Muscle of back (tissue), 11 donors: ENCODE results near the gene LIPE. TPM values are rescaled to one million over a fixed set of nuclear protein-coding genes. Genes with fewer than 3 reads are reported as not detected.

Experiments used
- DNase-seq, 3 donors: peaks; one replicate each; pipeline versions ENCODE4 v3.0.0 to v3.0.0-alpha.2; 2013
- polyA plus RNA-seq, 10 donors: library from polyadenylated mRNA; unstranded; fragments of 120-200 nt; gene quantifications; one replicate each; pipeline ENCODE4 v1.2.1, GENCODE V29; 2013; ENCODE audit not compliant: insufficient read length in 10 of 10

Gene LIPE
- polyA plus RNA-seq, 10 donors, result 5.4 to 12.1 (median 7.6) TPM

GRCh38 chr19:42388851-42389489 is 38.2 kb downstream of the LIPE start:
- DNase-seq, result no peak

DNA sequence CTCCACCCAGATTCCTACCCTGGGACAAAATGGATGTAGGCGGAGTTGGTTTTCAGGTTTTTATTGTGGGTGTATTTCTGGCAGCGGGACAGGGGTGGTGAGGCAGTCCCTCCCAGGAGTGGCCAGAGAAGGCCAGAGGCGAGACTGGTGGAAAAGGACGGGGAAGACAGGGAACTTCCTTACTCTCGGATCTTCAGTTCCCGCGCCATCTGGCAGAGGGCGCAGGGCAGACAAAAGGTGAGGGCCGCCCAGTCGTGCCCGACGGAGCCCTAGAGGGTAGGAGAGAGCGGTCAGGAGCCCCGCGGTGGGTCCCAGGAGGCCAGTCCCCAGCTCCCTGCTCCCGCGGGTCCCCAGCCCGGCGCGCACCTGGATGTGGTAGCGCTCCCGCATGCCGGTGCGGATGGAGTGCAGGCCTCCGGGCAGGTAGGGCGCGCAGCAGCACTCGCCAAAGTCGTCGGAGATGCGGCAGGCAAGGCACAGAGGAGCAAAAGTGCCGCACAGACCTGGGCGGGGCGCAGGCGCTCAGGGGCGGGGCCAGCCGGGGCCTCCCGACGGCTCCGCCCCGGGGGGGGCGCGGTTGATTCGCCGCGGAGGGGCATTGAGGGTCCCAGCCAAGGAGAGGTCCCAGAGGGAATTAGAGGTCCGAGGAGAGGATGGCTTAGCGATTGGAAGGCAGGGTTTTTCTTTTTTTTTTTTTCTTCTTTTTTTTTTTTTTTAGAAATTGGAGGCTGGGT is 40.0 kb downstream of the LIPE start:
- peak; percentile 20 to 67 (median 53) for DNase-seq

DNA sequence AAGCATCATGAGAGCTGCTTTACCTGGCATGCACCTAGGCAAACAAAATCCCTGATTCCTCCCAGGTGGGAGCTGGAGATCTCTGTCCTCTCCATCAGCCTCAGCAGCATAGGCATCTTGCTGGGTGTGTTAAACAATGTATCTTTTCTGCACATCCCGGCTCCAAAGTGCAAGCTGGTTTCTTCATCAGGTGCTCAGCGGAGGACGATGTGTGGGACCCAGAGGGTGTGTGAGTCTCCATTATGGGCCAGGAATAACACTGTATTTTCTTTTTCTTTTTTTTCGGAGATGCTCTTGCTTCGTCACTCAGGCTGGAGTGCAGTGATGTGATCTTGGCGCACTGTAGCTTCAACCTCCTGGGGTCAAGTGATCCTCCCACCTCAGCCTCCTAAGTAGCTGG is 47.0 kb downstream of the LIPE start:
- DNase-seq, result no peak

GRCh38 chr19:42378225-42379215 is 48.7 kb downstream of the LIPE start:
- no peak for DNase-seq

DNA sequence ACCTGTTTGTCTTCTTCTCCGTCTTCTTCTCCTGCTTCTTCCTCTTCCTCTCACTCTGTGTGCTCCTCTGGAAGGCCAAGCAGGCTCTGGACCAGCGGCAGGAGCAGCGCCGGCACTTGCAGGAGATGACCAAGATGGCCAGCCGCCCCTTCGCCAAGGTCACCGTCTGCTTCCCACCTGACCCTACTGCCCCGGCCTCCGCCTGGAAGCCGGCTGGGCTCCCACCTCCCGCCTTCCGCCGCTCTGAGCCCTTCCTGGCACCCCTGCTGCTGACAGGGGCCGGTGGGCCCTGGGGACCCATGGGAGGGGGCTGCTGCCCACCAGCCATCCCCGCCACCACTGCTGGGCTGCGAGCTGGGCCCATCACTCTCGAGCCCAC is 51.0 kb downstream of the LIPE start:
- DNase-seq, result no peak

DNA sequence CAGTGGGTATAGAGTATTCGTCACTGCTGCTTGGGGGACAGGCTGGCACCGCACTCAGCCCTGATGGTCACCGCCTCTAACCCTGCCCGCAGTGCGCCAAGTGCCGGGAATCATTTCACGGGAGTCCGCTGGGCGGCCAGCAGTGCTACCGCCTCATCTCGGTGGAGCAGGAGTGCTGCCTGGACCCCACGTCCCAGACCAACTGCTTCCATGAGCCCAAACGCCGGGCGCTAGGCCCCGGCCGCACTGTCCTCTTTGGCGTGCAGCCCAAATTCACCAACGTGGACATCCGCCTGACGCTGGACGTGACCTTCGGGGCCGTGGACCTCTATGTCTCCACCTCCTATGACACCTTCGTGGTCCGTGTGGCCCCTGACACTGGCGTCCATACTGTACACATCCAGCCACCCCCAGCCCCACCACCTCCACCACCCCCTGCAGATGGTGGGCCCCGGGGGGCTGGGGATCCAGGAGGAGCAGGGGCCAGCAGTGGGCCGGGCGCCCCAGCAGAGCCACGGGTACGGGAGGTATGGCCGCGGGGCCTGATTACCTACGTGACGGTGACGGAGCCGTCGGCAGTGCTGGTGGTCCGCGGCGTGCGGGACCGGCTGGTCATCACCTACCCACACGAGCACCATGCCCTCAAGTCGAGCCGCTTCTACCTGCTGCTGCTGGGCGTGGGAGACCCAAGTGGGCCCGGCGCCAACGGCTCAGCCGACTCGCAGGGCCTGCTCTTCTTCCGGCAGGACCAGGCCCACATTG is 51.6 kb downstream of the LIPE start:
- no peak for DNase-seq

DNA sequence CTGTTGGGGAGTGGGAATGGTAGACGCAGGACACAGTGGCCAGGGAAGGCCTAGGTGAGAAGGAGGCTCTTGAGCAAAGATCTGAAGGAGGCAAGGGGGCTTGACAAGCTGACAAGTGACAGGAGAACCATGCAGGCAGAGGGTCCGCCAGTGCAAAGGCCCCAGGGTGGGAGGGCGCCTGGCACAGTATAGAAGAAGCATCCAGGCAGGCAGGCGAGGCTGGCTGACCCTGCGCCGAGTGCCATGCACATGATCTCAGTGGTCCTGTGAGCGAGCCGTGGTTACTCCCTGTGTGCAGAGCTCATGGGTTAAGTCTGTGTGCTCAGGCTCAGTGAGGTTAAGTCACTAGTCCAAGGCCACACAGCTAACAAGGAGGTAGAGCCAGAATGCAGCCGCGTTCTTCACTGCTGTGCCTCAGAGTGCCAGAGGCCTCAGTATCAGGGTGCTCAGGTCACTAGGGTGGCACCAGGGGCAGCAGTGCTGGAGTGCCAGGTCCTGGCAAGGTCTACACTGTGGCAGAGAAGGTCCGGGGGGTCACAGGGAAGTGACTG is 52.3 kb downstream of the LIPE start:
- DNase-seq, result no peak

DNA sequence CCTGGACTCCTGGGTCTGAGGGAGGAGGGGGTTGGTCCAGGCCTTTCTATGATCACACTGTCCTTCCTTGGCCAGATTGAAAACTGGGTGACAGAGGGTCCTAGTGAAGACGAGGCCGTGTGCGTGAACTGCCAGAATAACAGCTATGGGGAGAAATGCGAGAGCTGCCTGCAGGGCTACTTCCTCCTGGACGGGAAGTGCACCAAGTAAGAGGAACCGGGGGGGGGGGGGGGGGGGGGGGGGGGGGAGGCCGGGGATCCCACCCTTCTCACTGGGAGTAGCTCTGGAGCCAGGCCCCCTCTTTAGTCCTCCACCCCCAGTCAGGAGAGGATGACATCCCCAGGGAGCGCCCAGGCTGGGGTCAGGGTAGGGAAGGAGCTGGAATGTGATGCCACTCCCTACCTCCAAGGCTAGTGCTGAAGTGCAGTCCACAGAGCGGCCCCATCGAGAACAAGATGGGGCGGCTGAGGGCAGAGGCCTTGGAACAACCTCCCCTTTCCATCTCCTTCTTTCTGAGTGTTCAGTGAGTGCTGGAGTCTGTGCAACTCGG is 56.5 kb downstream of the LIPE start:
- DNase-seq, result peak in 2 of 3 donors; percentile 30 to 87

DNA sequence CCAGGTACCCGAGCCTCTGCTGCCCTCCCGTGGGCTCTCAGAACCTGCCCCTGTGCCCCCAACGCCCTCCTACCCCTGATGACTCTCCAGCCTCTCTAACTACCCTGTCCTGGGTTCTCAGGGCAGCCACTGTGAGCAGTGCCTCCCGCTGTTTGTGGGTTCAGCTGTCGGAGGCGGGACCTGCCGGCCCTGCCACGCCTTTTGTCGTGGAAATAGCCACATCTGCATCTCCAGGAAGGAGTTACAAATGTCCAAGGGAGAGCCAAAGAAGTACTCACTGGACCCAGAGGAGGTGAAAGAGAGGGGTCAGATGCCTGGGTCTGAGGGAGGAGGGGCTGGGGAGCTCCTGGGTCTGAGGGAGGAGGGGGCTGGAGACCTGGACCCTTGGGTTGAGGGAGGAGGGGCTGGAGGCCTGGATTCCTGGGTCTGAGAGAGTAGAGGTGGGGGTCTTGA is 57.1 kb downstream of the LIPE start:
- DNase-seq, result no peak

GRCh38 chr19:42369433-42370067 is 57.6 kb downstream of the LIPE start:
- DNase-seq, result no peak

GRCh38 chr19:42368765-42369164 is 58.4 kb downstream of the LIPE start:
- DNase-seq, result no peak

DNA sequence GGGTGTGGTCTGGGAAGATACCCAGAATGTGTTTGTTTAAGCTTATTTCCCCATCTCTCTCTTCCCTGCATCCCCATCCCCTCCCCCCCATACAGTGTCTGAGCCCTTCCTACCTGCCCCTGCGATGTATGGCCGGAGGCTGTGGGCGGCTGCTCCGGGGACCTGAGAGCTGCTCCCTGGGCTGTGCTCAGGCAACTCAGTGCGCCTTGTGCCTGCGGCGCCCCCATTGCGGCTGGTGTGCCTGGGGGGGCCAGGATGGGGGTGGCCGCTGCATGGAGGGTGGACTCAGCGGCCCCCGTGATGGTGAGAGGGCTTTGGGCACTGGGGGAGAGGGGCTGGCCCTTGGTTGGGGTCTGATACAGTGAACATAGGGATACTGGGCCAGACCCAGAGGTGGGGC is 58.8 kb downstream of the LIPE start:
- DNase-seq, result no peak

DNA sequence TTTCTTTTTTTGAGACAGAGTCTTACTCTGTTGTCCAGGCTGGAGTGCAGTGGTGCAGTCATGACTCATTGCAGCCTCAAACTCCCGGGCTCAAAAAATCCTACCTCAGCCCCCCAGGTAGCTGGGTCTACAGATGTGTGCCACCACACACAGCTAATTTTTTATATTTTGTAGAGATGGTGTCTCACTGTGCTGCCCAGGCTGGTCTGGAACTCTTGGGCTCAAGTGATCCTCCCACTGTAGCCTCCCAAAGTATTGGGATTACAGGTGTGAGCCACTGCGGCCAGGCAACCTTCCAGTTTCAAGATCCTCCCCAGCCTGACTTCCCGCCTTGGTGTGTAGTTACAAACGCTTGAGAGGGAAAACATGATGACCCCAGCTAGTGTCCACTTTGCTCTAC is 59.3 kb downstream of the LIPE start:
- DNase-seq, result no peak

DNA sequence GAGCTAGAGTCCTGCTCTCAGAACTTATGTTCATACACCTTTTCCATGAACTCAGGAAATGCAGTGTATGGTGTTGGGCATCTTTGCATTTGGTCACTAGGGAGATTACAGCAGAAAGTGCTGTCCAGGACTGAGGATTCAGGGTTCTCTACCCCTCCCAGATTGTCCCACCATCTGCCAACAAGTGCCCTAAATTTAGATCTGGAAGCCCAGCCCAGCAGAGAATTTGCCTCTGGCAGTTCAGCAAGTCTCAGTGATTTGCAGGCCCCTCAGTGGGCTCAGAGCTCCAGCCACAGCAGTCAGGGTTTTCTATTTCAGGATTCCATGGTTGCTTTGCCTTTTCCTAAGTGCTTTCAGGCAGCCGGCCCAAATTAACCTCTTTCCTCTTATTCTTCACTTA is 60.5 kb downstream of the LIPE start:
- DNase-seq, result peak in 1 of 3 donors; percentile 8

DNA sequence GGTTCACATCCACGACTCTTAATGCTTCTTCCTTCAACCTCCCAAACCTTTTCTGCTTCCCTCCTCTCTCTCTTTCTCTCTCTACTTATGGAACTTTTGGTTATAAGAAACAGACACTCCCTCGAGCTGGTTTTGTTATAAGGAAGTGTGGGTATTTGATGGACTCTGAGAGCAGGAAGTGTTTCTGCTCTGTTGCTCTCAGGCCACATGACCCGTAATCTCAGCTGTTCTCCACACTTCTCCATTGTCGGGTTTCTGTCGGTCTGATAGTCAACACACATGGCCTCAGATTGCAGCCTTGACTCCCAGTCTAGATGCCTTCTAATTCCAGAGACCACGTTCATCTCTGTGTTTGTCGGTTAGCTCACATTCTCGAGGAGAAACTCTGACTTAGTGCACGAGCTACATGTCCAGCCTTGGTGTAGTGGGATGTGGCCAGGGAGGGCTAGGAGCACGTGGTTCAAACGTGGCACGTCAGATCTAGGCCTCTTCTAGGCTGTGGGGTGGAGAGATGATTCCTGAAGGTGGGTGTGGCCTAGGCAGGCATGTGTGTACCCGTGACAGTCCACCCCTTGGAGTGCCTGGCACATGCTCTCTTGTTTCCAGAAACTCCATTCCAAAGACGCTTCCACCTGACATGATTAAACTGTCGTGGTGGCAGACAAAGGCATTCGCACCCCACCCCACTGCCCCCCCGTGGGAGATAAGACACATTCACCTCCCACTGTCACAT is 63.4 kb downstream of the LIPE start:
- no peak for DNase-seq

GRCh38 chr19:42362891-42363440 is 64.2 kb downstream of the LIPE start:
- no peak for DNase-seq

- no peak for DNase-seq
Measured at GRCh38 chr19:42362342-42362741, 64.8 kb downstream of the LIPE start.

GRCh38 chr19:42361545-42361910 is 65.7 kb downstream of the LIPE start:
- DNase-seq, result no peak

DNA sequence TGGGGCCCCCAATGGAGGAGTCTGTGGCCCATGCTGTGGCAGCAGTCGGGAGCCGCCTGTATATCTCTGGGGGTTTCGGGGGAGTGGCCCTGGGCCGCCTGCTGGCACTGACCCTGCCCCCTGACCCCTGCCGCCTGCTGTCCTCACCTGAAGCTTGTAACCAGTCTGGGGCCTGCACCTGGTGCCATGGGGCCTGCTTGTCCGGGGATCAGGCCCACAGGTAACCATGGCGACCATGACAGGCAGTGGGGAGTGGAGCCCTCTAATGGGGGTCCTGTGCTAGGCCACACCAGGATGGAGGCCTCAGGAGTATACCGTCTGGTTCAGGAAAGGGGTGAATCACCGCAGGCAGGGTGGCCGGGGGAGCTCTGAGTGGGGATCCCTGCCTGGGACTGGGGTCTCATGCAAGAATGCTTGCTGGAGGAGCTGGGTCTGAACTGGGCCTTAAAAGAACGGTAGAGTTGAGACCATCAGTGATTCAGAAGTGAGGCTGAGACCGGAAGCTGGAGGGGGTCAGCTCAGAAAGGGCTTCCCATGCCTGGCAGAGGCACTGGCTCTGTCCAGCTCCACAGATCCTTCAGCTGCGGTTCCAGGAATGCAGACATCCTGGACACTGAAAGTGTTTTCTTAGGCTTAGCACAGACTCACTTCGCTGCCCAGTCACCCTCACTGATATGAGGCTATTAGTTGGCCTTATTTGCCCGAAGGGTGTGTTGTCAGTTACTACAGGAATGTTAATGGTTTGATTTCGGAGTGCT is 66.2 kb downstream of the LIPE start:
- no peak for DNase-seq
